AG04449 (cell line): Measurements from ENCODE around the gene DPT.

Experiments used
- CTCF ChIA-PET: fragments of 350-600 bp; formaldehyde crosslinking; extraction: SDS; loops from one replicate; lab custom pipeline; 2021; ENCODE audit warnings: antibody characterized with exemption; lab: Yijun Ruan, JAX
- POLR2A ChIA-PET: fragments of 400-600, 350-600 bp; formaldehyde crosslinking; extraction: SDS; loops from one replicate; lab custom pipeline; 2020; ENCODE audit warnings: antibody characterized with exemption, inconsistent platforms; lab: Yijun Ruan, JAX
- DNase-seq: peaks from one replicate; pipeline ENCODE4 v3.0.0-alpha.2; 2010; ENCODE audit warnings: low read depth, low spot score
- H3K4me3 ChIP-seq: 2 replicates; pipeline ENCODE4 v1.5.1; 2011; ENCODE audit warnings: low read depth, mild to moderate bottlenecking, control low read depth, low read length
- TF ChIP-seq, protein P1 (sequence below): IDR thresholded peaks from one replicate; pipeline ENCODE4 v1.5.1; 2011; ENCODE audit warnings: mild to moderate bottlenecking, moderate library complexity, low read length, control low read depth, inconsistent platforms; ENCODE audit not compliant: insufficient read depth; ENCODE audit errors: missing control alignments

Gene DPT

DNA sequence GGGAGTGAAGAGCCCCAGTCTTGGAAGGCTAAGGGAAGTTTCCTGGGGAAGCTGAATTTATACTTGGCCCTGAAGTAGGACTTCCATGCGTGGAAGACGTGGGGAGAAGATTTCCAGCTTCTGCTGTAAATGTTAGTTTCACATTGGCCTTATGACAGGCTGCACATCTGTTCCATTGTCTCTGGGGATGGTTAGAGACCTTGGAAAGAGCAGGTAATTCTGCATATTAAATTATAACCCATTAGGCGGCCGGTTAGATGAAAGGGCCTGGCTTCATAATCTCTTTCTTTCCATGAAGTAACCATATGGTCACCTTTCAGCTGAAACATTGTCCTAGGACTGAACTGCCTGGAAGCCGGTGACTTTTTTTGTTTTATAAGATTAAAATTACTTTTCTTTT, 37.5 kb downstream of the DPT start:
- DNase-seq, result no peak
- CTCF ChIA-PET, result no interaction called here
- POLR2A ChIA-PET, result no interaction called here

DNA sequence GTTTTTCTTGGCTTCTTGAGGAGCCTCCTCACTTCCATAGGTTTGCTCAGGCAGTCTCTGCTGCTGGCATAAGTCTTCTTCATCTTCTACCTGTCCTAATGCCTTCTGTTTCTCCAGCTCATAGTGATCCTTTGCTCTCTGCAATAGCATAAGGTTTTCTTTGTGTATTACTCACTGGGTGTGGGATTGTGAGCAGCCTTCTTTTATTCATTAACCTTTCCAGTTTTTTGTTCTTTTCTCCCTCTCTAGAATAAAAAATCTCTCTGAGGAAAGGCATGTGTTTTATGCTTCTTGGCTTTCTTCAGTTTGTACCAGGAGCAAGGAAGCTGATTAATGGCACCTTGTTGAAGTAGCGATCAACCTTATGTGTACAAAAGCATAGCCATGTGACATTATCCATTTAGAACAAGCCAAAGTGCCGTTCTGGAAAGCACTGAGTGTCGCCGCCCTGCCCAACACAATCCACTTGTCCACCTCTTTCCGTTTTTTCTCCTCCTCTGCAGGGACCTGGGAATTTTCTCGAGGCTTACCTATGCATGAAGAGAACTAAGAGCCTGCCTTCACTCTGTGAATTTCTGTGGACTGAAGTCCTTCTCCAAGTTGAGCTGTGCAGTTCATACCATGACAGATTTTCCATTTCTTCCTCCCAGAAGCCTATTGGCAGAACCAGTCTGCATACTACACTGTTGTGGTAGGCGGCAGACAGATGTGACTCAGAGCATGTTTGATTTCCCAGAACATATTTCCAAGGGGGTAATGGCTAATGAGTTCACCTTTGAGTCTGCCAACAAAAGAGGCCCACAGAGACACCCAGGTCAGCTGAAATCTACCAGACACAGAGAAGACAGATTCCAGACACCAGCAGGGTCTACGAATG, 39.0 kb downstream of the DPT start:
- POLR2A ChIA-PET, result no interaction called here
- CTCF ChIA-PET, result no interaction called here
- TF ChIP-seq, protein P1, sequence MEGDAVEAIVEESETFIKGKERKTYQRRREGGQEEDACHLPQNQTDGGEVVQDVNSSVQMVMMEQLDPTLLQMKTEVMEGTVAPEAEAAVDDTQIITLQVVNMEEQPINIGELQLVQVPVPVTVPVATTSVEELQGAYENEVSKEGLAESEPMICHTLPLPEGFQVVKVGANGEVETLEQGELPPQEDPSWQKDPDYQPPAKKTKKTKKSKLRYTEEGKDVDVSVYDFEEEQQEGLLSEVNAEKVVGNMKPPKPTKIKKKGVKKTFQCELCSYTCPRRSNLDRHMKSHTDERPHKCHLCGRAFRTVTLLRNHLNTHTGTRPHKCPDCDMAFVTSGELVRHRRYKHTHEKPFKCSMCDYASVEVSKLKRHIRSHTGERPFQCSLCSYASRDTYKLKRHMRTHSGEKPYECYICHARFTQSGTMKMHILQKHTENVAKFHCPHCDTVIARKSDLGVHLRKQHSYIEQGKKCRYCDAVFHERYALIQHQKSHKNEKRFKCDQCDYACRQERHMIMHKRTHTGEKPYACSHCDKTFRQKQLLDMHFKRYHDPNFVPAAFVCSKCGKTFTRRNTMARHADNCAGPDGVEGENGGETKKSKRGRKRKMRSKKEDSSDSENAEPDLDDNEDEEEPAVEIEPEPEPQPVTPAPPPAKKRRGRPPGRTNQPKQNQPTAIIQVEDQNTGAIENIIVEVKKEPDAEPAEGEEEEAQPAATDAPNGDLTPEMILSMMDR, result no peak
- no peak for DNase-seq
- H3K4me3 ChIP-seq, result no peak overlapping the region

More for the DNA sequence above, 37.5 kb downstream of the DPT start:
- TF ChIP-seq, protein P1, result no peak
- H3K4me3 ChIP-seq, result no peak overlapping the region

DNA sequence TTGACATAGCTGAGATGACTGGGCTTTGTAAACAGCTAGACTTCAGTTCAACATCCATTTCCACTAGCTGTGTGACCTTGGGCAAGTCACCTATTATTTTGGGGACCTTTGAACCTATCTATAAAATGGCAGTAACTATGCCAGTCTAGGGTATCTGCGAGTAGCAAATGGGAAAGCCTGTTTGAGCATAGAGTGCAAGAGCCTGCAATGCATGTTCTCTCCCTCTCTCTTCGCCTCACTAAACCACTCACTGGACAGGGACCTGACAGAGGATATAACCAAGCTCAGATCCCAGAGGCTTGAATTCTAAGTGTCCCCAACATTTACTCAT, 39.7 kb downstream of the DPT start:
- ChIA-PET POLR2A (no interaction called here), CTCF (no interaction called here)
- TF ChIP-seq, protein P1, result no peak

DNA sequence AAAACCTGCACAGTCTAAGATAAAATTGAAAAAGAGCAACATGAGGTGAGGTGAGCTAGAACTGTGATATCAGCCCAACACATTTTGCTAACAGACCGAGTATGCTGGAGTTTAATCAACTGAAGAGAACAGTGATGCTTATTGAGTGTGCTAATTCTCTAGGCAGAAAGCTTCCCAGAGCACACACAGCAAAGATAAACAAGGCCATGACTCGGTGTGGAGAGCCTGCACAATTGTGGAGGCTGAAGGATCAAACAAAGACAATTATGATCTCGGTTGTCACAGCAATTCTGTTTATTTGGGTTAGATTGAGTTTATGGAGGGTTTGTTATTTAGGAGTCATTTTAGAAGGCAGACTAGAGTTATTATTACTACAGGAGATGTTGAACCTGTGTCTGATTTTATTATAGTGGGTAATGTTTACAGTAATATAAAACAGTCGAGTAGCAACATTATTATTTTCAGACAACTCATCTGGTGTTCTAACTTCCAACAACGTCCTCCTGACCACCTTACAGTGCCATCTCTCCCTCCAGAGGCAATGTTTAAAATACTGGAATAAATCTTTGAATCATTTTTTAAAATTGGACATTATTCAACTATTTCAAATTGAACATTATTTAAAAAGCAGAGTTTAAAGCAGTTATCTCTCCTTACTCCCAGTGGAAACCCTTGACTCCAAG, 40.2 kb downstream of the DPT start:
- no peak overlapping the region for H3K4me3 ChIP-seq
- TF ChIP-seq, protein P1, result no peak
- CTCF ChIA-PET, result no interaction called here
- DNase-seq, result no peak
- POLR2A ChIA-PET, result no interaction called here

More for the DNA sequence above, 39.7 kb downstream of the DPT start:
- DNase-seq, result no peak
- no peak overlapping the region for H3K4me3 ChIP-seq

DNA sequence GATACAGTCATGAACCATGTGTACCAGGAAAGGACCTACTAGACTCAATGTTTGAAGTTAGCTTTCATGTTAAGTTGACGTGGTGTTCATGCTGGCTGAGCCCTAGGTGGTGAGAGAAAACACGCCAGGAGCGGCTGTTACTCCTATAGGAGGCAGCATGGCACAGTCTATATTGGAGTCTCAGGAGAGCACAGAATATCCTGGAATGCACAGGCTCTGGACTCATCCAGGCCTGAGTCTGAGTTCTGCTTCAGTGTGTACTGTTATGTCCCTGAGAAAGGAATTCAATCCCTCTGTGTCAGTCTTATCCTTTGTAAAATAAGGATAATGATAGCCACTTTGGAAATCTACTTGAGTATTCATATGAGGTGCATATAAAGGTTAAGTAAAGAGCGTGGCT, 41.2 kb downstream of the DPT start:
- ChIA-PET POLR2A (no interaction called here), CTCF (no interaction called here)
- DNase-seq, result no peak

DNA sequence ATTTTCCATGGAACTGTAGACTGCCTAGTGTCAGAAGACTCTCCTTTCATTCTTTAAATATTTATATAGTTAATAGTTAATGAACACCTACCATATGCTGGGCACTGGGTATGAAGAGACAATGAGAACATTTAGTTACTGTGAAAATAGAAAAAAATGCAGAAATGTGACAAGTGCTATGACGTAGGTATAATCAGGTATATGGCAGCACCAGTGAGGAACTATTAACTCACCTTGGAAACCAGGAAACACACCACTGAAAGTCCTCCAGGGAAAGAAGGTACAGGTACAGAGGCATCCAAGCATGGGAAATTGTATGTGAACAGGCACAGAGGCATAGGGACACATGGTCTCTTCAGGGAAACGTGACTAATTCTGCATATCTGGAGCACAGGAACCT, 42.3 kb downstream of the DPT start:
- TF ChIP-seq, protein P1, result no peak
- no peak overlapping the region for H3K4me3 ChIP-seq
- ChIA-PET CTCF (interaction anchor here (1.1 kb wide), 1 partner anchor 663 kb away, joined by 3 read pairs; no protein-coding TSS in a partner anchor), POLR2A (no interaction called here)
- no peak for DNase-seq

More for the DNA sequence above, 41.2 kb downstream of the DPT start:
- H3K4me3 ChIP-seq, result no peak overlapping the region
- TF ChIP-seq, protein P1, result no peak
